Hematopoietic multipotent progenitor cell treated with erythropoietin and hydrocortisone succinate and interleukin-3 and kit ligand, for 17 days (in vitro differentiated cells): ENCODE results near the gene GPC5.
"Not testable (repeated sequence)": the region's sequence is repeated elsewhere in the genome, so short reads cannot be mapped to it uniquely, and the experiment has no call there.

ENCODE experiments used
- DNase-seq: peaks from one replicate; pipeline ENCODE4 v3.0.0-alpha.2; 2015; ENCODE audit warnings: low spot score

The GPC5 gene

GRCh38 chr13:92886535-92887077 is 1488.2 kb downstream of the GPC5 start:
- no peak for DNase-seq

- no peak for DNase-seq
Observed at GRCh38 chr13:92894447-92894846, 1496.0 kb downstream of the GPC5 start.

- no peak for DNase-seq
Observed at GRCh38 chr13:92896842-92897241, 1498.4 kb downstream of the GPC5 start.

GRCh38 chr13:92898946-92899345 is 1500.5 kb downstream of the GPC5 start:
- DNase-seq: not testable (repeated sequence)

GRCh38 chr13:92900446-92900845 is 1502.0 kb downstream of the GPC5 start:
- DNase-seq: no peak

GRCh38 chr13:92901739-92902138 is 1503.3 kb downstream of the GPC5 start:
- no peak for DNase-seq

- DNase-seq: no peak
Observed at GRCh38 chr13:92912629-92913028, 1514.2 kb downstream of the GPC5 start.

- DNase-seq: no peak
Observed at GRCh38 chr13:92913840-92914239, 1515.4 kb downstream of the GPC5 start.
